WERI-Rb-1 (cell line): ENCODE data around the gene LRP5.
"Not testable (repeated sequence)": the region's sequence is repeated elsewhere in the genome, so short reads cannot be mapped to it uniquely, and the experiment has no call there.

Experiments used
- DNase-seq: peaks from one replicate; pipeline ENCODE4 v3.0.0-alpha.2; 2020
- H3K27ac ChIP-seq: fragments of 250-450 bp; sonication (Bioruptor Pico); 2 replicates; pipeline ENCODE4 v1.5.1; 2020; ENCODE audit warnings: mild to moderate bottlenecking, moderate library complexity
- H3K27me3 ChIP-seq: fragments of 250-450 bp; sonication (Bioruptor Pico); 2 replicates; pipeline ENCODE4 v1.5.1; 2021; ENCODE audit warnings: mild to moderate bottlenecking, low read depth, moderate library complexity; ENCODE audit not compliant: insufficient read depth, severe bottlenecking
- H3K36me3 ChIP-seq: fragments of 250-450 bp; sonication (Bioruptor Pico); 2 replicates; pipeline ENCODE4 v1.5.1; 2020; ENCODE audit warnings: mild to moderate bottlenecking, moderate library complexity
- H3K4me3 ChIP-seq: 2 replicates; pipeline ENCODE4 v1.5.1; 2011; ENCODE audit warnings: low read depth, mild to moderate bottlenecking, control low read depth, low read length
- H3K9me3 ChIP-seq: fragments of 250-450 bp; sonication (Bioruptor Pico); 2 replicates; pipeline ENCODE4 v1.5.1; 2021; ENCODE audit warnings: mild to moderate bottlenecking, moderate library complexity; ENCODE audit not compliant: severe bottlenecking
- TF ChIP-seq, protein P1 (sequence below): IDR thresholded peaks from 2 replicates; pipeline ENCODE4 v1.5.1; 2011; ENCODE audit warnings: low read depth, mild to moderate bottlenecking, control low read depth, inconsistent platforms, low read length

The LRP5 gene

DNA sequence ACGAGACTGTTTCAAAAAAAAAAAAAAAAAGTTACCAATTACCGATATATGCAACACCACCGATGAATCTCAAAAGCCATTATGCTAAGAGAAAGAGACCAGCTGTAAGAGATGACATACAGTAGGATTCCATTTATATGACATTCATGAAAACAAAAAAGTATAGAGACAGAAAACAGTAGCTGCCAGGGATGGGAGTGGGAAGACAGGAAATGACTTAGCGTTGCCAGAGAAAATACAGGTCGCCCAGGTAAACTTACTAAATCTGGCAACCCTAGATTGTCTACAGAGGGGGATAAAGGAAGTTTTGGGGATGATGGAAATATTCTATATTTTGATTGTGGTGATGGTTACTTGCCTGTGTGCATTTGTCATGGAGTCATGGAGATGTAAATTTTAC, 32.7 kb upstream of the LRP5 start:
- TF ChIP-seq, protein P1, sequence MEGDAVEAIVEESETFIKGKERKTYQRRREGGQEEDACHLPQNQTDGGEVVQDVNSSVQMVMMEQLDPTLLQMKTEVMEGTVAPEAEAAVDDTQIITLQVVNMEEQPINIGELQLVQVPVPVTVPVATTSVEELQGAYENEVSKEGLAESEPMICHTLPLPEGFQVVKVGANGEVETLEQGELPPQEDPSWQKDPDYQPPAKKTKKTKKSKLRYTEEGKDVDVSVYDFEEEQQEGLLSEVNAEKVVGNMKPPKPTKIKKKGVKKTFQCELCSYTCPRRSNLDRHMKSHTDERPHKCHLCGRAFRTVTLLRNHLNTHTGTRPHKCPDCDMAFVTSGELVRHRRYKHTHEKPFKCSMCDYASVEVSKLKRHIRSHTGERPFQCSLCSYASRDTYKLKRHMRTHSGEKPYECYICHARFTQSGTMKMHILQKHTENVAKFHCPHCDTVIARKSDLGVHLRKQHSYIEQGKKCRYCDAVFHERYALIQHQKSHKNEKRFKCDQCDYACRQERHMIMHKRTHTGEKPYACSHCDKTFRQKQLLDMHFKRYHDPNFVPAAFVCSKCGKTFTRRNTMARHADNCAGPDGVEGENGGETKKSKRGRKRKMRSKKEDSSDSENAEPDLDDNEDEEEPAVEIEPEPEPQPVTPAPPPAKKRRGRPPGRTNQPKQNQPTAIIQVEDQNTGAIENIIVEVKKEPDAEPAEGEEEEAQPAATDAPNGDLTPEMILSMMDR = no peak
- H3K27ac ChIP-seq = no peak overlapping the region
- DNase-seq = no peak
- no peaks in the 10 kb centered on the region for H3K9me3 ChIP-seq
- no peaks in the 10 kb centered on the region for H3K36me3 ChIP-seq
- H3K27me3 ChIP-seq = no peaks in the 10 kb centered on the region
- H3K4me3 ChIP-seq = no peak overlapping the region

DNA sequence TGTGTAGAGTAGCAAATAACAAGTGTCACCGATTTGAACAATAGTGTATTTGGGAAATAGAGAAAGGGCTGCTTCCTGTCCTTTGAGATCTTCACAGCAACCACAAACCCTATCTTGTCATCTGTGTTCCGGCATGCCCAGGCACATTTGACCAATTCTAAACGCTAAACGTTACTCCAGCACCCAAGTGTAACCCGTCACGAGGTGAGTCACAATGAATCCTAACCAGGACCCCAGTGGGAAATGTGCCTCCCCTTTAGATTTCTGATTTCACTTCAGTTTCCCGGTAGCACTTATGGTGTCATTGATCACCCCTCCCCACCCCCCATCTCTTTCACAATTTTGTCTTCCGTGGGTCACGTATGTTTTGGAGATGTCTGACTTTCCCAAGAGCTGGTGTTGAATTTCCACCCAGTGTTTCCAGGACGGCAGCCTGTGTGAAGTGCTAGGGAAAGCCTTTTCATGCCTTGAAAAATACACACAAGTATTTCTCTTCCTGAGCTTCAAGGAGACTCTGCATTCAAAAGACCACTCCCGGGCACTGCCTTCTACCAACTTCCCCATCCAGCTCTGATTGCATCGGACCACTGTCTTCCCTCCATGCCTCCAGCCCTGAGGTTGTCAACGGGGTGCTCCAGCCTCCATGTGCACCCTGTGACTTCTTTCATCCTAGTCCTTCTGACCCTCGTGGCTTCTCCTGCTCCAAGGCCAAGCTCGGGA, 30.1 kb upstream of the LRP5 start:
- Histone ChIP-seq H3K36me3 (no peaks in the 10 kb centered on the region), H3K9me3 (no peaks in the 10 kb centered on the region), H3K27me3 (no peaks in the 10 kb centered on the region), H3K27ac (no peak overlapping the region), H3K4me3 (no peak overlapping the region)
- TF ChIP-seq, protein P1 = no peak
- no peak for DNase-seq

DNA sequence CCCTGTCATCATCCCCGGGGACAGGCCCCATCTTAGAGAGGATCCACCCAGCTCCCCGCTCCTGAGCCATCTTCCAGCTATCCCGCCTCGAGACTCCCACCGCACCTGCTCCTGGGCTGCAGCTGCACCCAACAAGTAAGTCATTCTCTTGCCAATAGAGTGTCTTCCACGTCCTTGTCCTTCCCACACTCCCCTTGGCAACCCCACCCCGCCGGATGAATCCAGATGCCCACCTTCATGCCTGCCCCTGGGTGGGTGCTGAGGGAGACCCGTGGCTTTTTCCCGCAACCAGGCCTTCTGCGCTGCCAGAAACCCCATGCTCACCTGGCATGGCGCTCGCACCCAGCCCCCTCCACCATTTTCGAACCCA, 29.5 kb upstream of the LRP5 start:
- no peak for DNase-seq
- TF ChIP-seq, protein P1 = no peak
- Histone ChIP-seq H3K27ac (no peak overlapping the region), H3K27me3 (no peaks in the 10 kb centered on the region), H3K9me3 (no peaks in the 10 kb centered on the region), H3K36me3 (no peaks in the 10 kb centered on the region), H3K4me3 (no peak overlapping the region)

DNA sequence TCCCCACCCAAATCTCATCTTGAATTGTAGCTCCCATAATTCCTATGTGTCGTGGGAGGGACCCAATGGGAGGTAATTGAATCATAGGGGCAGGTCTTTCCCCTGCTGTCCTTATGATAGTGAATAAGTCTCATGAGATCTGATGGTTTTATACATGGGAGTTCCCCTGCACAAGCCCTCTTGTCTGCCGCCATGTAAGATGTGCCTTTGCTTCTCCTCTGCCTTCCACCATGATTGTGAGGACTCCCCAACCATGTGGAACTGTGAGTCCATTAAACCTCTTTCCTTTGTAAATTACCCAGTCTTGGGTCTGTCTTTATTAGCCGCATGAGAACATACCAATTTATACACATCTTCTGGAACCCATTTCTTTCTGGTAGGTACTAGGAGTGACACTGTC, 27.8 kb upstream of the LRP5 start:
- H3K36me3 ChIP-seq, H3K27ac ChIP-seq, H3K27me3 ChIP-seq, H3K4me3 ChIP-seq, H3K9me3 ChIP-seq, DNase-seq: not testable (repeated sequence)

DNA sequence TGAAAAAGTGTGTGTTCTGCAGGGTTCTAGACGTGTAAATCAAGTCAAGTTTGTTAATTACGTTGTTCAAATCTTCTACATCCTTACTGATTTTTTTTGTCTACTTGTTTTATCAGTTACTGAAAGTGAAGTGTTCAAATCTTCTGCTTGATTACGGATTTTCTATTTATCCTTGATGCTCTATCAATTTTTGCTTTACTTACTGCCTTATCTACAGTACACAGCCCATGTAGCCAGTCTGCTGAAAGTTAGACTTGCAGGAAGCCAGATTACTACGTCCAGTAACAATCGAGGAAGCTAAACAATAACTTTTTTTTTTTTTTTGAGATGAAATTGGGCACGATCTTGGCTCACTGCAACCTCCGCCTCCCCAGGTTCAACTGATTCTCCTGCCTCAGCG, 25.0 kb upstream of the LRP5 start:
- H3K4me3 ChIP-seq = no peak overlapping the region
- no peaks in the 10 kb centered on the region for H3K27me3 ChIP-seq
- TF ChIP-seq, protein P1 = no peak
- H3K9me3 ChIP-seq = no peaks in the 10 kb centered on the region
- H3K36me3 ChIP-seq = no peaks in the 10 kb centered on the region
- H3K27ac ChIP-seq = no peak overlapping the region
- DNase-seq = no peak

DNA sequence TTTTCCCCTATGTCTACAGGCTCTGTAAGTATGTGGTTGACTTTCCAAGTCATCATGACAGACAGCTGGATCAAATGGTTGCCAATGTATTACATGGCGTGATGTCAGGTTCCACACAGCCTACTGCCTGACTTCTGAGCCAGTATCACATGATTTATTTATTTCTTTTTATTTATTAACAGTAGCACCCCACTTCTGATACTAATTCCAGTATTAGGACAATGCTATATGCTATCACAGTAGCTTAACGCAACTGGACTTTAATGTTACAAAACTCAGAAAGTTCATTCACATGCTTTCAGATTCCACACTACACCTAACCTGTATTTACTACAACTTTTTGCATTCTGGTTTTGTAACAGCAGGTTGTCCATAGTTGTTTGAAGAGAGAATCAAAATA, 22.9 kb upstream of the LRP5 start:
- Histone ChIP-seq H3K4me3 (no peak overlapping the region), H3K27me3 (no peaks in the 10 kb centered on the region), H3K36me3 (no peaks in the 10 kb centered on the region), H3K27ac (no peak overlapping the region), H3K9me3 (no peaks in the 10 kb centered on the region)
- TF ChIP-seq, protein P1 = no peak
- no peak for DNase-seq
